22Rv1 (cell line): ENCODE measurements around the gene RABGAP1L.

ENCODE experiments used
- ZFX ChIP-seq: fragments of 450-650 bp; IDR thresholded peaks from 2 replicates; pipeline ENCODE4 v1.6.1; 2017; ENCODE audit warnings: antibody characterized with exemption, borderline replicate concordance
- TF ChIP-seq, protein P1 (sequence below): fragments of 450-650 bp; IDR thresholded peaks from 2 replicates; pipeline ENCODE4 v1.5.1; 2017; ENCODE audit warnings: mild to moderate bottlenecking

DNA sequence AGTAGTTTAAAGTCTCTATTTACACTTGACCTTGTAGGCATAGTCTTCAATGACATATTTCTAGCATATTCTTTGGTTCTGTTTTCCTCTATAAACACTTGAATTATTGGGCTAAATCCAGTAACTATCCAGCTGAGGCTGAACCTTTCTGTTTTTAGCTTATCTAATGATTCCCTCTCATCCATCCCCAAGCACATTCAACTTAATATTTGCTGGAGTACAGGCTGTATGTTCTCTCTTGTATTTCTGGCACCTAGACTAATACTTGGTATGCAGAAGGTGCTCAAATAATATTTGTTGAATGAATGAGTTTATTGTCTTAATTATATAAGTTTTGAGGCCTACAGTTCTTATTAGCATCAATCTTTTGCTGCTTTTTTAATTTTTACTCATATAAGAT lies 88.7 kb downstream of the RABGAP1L start:
- TF ChIP-seq, protein P1, sequence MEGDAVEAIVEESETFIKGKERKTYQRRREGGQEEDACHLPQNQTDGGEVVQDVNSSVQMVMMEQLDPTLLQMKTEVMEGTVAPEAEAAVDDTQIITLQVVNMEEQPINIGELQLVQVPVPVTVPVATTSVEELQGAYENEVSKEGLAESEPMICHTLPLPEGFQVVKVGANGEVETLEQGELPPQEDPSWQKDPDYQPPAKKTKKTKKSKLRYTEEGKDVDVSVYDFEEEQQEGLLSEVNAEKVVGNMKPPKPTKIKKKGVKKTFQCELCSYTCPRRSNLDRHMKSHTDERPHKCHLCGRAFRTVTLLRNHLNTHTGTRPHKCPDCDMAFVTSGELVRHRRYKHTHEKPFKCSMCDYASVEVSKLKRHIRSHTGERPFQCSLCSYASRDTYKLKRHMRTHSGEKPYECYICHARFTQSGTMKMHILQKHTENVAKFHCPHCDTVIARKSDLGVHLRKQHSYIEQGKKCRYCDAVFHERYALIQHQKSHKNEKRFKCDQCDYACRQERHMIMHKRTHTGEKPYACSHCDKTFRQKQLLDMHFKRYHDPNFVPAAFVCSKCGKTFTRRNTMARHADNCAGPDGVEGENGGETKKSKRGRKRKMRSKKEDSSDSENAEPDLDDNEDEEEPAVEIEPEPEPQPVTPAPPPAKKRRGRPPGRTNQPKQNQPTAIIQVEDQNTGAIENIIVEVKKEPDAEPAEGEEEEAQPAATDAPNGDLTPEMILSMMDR: no peak
- no peak for TF ChIP-seq ZFX
